Upper lobe of right lung (tissue), 1 donor: Measurements from ENCODE around the gene DPEP3. TPM values are rescaled to one million over a fixed set of nuclear protein-coding genes. Genes with fewer than 3 reads are reported as not detected.
"Not testable (repeated sequence)": the region's sequence is repeated elsewhere in the genome, so short reads cannot be mapped to it uniquely, and the experiment has no call there.

Source experiments
- ATAC-seq: fragments of 200-7000 bp; cut with Tn5 transposase; one replicate; pipeline ENCODE4 v1.9.1; 2020; ENCODE audit warnings: mild to moderate bottlenecking, moderate library complexity
- DNase-seq: peaks from one replicate; pipeline ENCODE4 v3.0.0-alpha.2; 2020
- H3K27ac ChIP-seq: fragments of 200-600 bp; one replicate; pipeline ENCODE4 v1.8.0; 2022
- H3K27me3 ChIP-seq: fragments of 200-600 bp; one replicate; pipeline ENCODE4 v1.8.0; 2022; ENCODE audit warnings: mild to moderate bottlenecking
- H3K36me3 ChIP-seq: fragments of 200-600 bp; one replicate; pipeline ENCODE4 v1.8.0; 2022
- H3K4me1 ChIP-seq: fragments of 200-600 bp; one replicate; pipeline ENCODE4 v1.8.0; 2022
- H3K4me3 ChIP-seq: fragments of 200-600 bp; one replicate; pipeline ENCODE4 v1.8.0; 2022; ENCODE audit warnings: mild to moderate bottlenecking
- H3K9me3 ChIP-seq: fragments of 200-600 bp; one replicate; pipeline ENCODE4 v1.8.0; 2022
- CTCF ChIP-seq: fragments of 200-600 bp; IDR thresholded peaks from one replicate; pipeline ENCODE4 v1.8.0; 2022; ENCODE audit warnings: antibody characterized with exemption
- intact Hi-C: fragments of 100-400 bp; cut with DNase I; formaldehyde crosslinking; loops from one replicate; pipeline ENCODE4 v1.11.0; 2022
- total RNA-seq: library from RNA; stranded (reverse); fragmentation: NEBNext Ultra II Directional; extraction: Animal tissue kit (Norgen Biotek cat#: 25700); gene quantifications from one replicate; pipeline ENCODE4 v1.2.1, GENCODE V29; 2021
- donor health status: DM: no; HTN: yes; CAD: no; lungs with severe emphysema.

DPEP3 gene
- total RNA-seq, 1 donor from 2014 or later = not detected

DNA sequence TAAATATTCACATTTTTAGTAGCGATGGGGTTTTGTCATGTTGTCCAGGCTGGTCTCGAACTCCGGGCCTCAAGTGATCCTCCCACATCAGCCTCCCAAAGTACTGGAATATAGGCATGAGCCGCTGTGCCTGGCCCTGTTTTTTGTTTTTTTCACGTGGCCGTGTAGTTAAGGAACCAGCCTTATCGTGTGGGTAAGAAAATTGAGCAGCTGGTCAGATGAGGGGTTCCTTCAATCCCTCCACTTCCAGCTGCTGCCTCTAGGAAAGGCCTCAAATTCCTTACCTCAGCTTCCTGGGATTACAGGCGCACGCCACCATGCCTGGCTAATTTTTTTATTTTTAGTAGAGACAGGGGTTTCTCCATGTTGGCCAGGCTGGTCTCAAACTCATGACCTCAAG, 24.9 kb upstream of the DPEP3 start:
- TF ChIP-seq CTCF = no peak

DNA sequence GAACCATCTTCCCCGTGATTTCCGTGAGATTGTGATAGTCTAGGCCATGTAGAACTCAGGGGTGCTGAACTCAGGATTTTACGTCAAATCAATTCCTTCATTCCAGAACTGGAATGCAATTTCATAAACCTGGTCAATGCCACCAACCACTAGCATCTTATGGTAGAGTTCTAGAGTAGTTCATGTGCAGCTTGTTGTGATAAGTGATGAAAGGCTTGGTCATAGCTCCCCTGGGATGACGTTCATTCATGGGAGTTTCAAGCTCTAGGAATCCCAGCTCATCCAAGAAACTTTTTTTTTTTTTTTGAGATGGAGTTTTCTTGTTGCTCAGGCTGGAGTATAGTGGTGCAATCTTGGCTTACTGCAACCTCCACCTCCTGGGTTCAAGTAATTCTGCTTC, 22.7 kb upstream of the DPEP3 start:
- Histone ChIP-seq H3K4me3 (no peak overlapping the region), H3K27ac (no peak overlapping the region), H3K4me1 (peaks cover 38% of the 10 kb centered on the region), H3K27me3 (no peaks in the 10 kb centered on the region), H3K9me3 (no peaks in the 10 kb centered on the region), H3K36me3 (no peaks in the 10 kb centered on the region)
- TF ChIP-seq CTCF = no peak
- no peak for ATAC-seq
- intact Hi-C loops = no loop called here
- no peak for DNase-seq

More for the DNA sequence above, 24.9 kb upstream of the DPEP3 start:
- no peak for DNase-seq
- intact Hi-C loops = no loop called here
- Histone ChIP-seq H3K9me3 (no peaks in the 10 kb centered on the region), H3K27me3 (no peaks in the 10 kb centered on the region), H3K27ac (peak overlapping the region; percentile 83), H3K36me3 (no peaks in the 10 kb centered on the region), H3K4me1 (peaks cover 26% of the 10 kb centered on the region), H3K4me3 (no peak overlapping the region)
- no peak for ATAC-seq

DNA sequence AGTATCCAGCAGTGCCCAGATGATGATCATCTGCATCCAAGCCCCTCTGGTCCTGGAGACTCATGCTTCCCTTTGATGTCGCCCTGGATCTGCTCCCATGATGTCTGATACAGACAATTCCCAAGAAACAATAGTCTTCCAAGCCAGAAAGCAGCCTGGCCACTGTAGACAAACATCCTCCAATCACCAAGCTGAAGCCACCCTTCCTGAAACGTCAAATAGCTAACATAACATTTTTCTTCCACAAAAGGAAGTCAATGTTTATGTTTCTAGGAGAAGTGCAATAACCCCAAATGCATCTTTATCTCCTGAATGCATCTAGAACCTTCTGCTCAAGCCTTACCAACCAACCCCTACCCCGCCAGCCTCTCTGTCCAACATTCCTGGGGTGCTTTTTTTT, 20.2 kb upstream of the DPEP3 start:
- Histone ChIP-seq H3K36me3 (no peaks in the 10 kb centered on the region), H3K9me3 (no peaks in the 10 kb centered on the region), H3K4me3 (peak overlapping the region; percentile 36), H3K4me1 (peaks cover 30% of the 10 kb centered on the region), H3K27me3 (no peaks in the 10 kb centered on the region), H3K27ac (peak overlapping the region; percentile 79)
- peak; percentile 52 for ATAC-seq
- no peak for DNase-seq
- no peak for TF ChIP-seq CTCF
- intact Hi-C loops = no loop called here

GRCh38 chr16:67999985-68000384, 19.7 kb upstream of the DPEP3 start:
- DNase-seq = no peak
- intact Hi-C loops = no loop called here
- H3K9me3 ChIP-seq = no peaks in the 10 kb centered on the region
- H3K27ac ChIP-seq = peak overlapping the region; percentile 79
- peaks cover 25% of the 10 kb centered on the region for H3K4me1 ChIP-seq
- ATAC-seq = peak; percentile 79
- no peak for TF ChIP-seq CTCF
- H3K4me3 ChIP-seq = peak overlapping the region; percentile 36
- no peaks in the 10 kb centered on the region for H3K27me3 ChIP-seq
- H3K36me3 ChIP-seq = no peaks in the 10 kb centered on the region

GRCh38 chr16:67998779-67999688, 18.7 kb upstream of the DPEP3 start, which contains the start of gene DPEP2:
Gene DPEP2 (minus strand): TSS chr16:67999484. CDS start chr16:67993212, 6,272 bp downstream.
- H3K27me3 ChIP-seq, H3K9me3 ChIP-seq, H3K36me3 ChIP-seq, intact Hi-C loops, DNase-seq: not testable (repeated sequence)
- peak; percentile 94 for ATAC-seq
- peak within 1 kb of the TSS; percentile 36 for H3K4me3 ChIP-seq
- H3K4me1 ChIP-seq = peaks cover 21% of the 10 kb centered on the region
- peak within 1 kb of the TSS; percentile 79 for H3K27ac ChIP-seq

GRCh38 chr16:67998231-67998778, 18.0 kb upstream of the DPEP3 start:
- intact Hi-C loops, H3K4me3 ChIP-seq: not testable (repeated sequence)
- H3K27ac ChIP-seq = peak overlapping the region; percentile 79

More at GRCh38 chr16:67998231-67998778, 18.0 kb upstream of the DPEP3 start:
- not testable (repeated sequence) for DNase-seq, ATAC-seq, H3K36me3 ChIP-seq, H3K9me3 ChIP-seq, H3K27me3 ChIP-seq
- peaks cover 27% of the 10 kb centered on the region for H3K4me1 ChIP-seq
